ENCODE data around the gene ANKFN1. TPM values are rescaled to one million over a fixed set of nuclear protein-coding genes. Genes with fewer than 3 reads are reported as not detected.

The ANKFN1 gene
- total and polyA plus RNA-seq, 2 experiments from 2014 or later = 0.21 TPM; not detected in 1

DNA sequence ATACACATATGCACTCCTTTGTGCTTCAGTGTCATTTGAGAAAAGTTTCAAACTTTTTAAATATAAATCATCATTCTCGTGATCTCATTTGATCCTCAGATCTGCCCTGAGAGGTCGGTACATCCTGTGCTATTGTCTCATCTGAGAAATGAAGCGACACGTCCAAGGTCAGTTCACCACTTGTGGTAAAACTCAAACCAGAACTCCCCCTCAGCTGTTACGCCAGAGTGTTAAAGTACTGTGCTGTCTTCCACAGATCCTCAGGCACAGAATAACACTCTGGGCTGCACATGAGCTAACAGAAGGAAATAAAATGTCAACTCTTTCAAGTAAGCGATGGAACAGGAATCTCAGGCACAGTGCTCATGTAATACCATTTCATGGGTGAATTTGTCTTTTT is 31.4 kb downstream of the ANKFN1 start:
- no peak for TF ChIP-seq CTCF (IDR thresholded peaks at IDR 0.05; ENCODE audit: low read depth, low read length)
- H3K36me3 ChIP-seq = no peaks in the 10 kb centered on the region

GRCh38 chr17:56185491-56186221 is 32.4 kb downstream of the ANKFN1 start:
- no peak for TF ChIP-seq CTCF (IDR thresholded peaks at IDR 0.05; ENCODE audit: low read depth, low read length)
- Histone ChIP-seq H3K27ac (no peak overlapping the region), H3K27me3 (no peaks in the 10 kb centered on the region), H3K9me3 (ENCODE audit: low read depth) (no peaks in the 10 kb centered on the region), H3K4me1 (ENCODE audit: low read depth) (no peaks in the 10 kb centered on the region), H3K4me3 (no peak overlapping the region), H3K36me3 (no peaks in the 10 kb centered on the region)
- no peak for DNase-seq (ENCODE audit: low read depth in 1 of 2, low spot score in 1 of 2)

More for the DNA sequence above, 31.4 kb downstream of the ANKFN1 start:
- no peak for DNase-seq (ENCODE audit: low read depth in 1 of 2, low spot score in 1 of 2)
- no peak overlapping the region for H3K27ac ChIP-seq
- no peak overlapping the region for H3K4me3 ChIP-seq
- no peaks in the 10 kb centered on the region for H3K4me1 ChIP-seq (ENCODE audit: low read depth)
- no peaks in the 10 kb centered on the region for H3K27me3 ChIP-seq
- H3K9me3 ChIP-seq (ENCODE audit: low read depth) = no peaks in the 10 kb centered on the region

DNA sequence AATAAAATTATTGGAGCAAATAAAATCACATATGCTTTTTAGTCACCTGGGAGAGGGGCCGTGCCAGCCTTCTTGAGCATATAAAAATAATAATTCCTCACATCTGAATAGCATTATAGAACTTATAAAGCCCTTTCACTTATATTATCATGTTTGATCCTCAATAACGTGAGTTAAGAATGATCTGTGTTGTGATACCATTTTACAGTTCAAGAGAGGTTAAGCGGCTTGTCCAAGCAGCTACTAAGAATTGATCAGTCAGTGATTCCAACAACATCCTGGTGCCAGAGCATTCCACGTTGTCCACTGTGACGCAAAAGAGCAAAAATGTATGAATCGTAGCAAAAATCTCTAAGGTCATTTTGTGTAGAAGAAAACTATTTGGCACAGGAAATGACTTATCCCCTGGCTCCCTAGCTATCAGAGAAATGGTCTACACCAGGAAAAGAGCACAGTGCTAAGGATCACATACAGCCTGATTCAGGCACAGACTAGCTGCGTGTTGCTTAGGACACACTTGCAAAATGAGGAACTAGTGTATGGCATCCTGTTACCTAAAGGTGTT is 33.0 kb downstream of the ANKFN1 start:
- DNase-seq (ENCODE audit: low read depth in 1 of 2, low spot score in 1 of 2) = peak in 1 of 2 donors; percentile 32
- no peaks in the 10 kb centered on the region for H3K27me3 ChIP-seq
- TF ChIP-seq CTCF (IDR thresholded peaks at IDR 0.05; ENCODE audit: low read depth, low read length) = no peak
- H3K9me3 ChIP-seq (ENCODE audit: low read depth) = no peaks in the 10 kb centered on the region
- no peaks in the 10 kb centered on the region for H3K36me3 ChIP-seq
- H3K27ac ChIP-seq = no peak overlapping the region
- no peak overlapping the region for H3K4me3 ChIP-seq
- no peaks in the 10 kb centered on the region for H3K4me1 ChIP-seq (ENCODE audit: low read depth)

GRCh38 chr17:56203430-56203829 is 50.2 kb downstream of the ANKFN1 start:
- H3K9me3 ChIP-seq (ENCODE audit: low read depth) = no peaks in the 10 kb centered on the region
- no peaks in the 10 kb centered on the region for H3K27me3 ChIP-seq
- TF ChIP-seq CTCF (IDR thresholded peaks at IDR 0.05; ENCODE audit: low read depth, low read length) = no peak
- H3K4me1 ChIP-seq (ENCODE audit: low read depth) = no peaks in the 10 kb centered on the region
- no peaks in the 10 kb centered on the region for H3K36me3 ChIP-seq
- H3K4me3 ChIP-seq = no peak overlapping the region
- H3K27ac ChIP-seq = no peak overlapping the region
- DNase-seq (ENCODE audit: low read depth in 1 of 2, low spot score in 1 of 2) = no peak

- DNase-seq (ENCODE audit: low read depth in 1 of 2, low spot score in 1 of 2) = no peak
- TF ChIP-seq CTCF (IDR thresholded peaks at IDR 0.05; ENCODE audit: low read depth, low read length) = no peak
- Histone ChIP-seq H3K9me3 (ENCODE audit: low read depth) (no peaks in the 10 kb centered on the region), H3K27me3 (no peaks in the 10 kb centered on the region), H3K4me1 (ENCODE audit: low read depth) (no peaks in the 10 kb centered on the region), H3K4me3 (no peak overlapping the region), H3K27ac (no peak overlapping the region), H3K36me3 (no peaks in the 10 kb centered on the region)
These were observed 53.1 kb downstream of the ANKFN1 start for GRCh38 chr17:56206351-56206750.

All from cardiac muscle cell (in vitro differentiated cells and primary cell).